ENCODE data around the gene FBLN1. TPM values are rescaled to one million over a fixed set of nuclear protein-coding genes. Genes with fewer than 3 reads are reported as not detected.
A peak's percentile ranks its signal among the peaks of the same experiment; 100 is the strongest.

FBLN1 gene
- total RNA-seq, 2 donors from 2014 or later, result 92.8 to 354 TPM

- no peak overlapping the region for H3K4me3 ChIP-seq
- H3K27me3 ChIP-seq, result no peaks in the 10 kb centered on the region
- no peaks in the 10 kb centered on the region for H3K9me3 ChIP-seq
- no peak for DNase-seq (ENCODE audit: low spot score)
- H3K36me3 ChIP-seq, result no peaks in the 10 kb centered on the region
- peak overlapping the region; percentile 31 to 37 for H3K27ac ChIP-seq
- peaks cover 0 to 18% of the 10 kb centered on the region in 2 donors for H3K4me1 ChIP-seq
- TF ChIP-seq, protein P1, sequence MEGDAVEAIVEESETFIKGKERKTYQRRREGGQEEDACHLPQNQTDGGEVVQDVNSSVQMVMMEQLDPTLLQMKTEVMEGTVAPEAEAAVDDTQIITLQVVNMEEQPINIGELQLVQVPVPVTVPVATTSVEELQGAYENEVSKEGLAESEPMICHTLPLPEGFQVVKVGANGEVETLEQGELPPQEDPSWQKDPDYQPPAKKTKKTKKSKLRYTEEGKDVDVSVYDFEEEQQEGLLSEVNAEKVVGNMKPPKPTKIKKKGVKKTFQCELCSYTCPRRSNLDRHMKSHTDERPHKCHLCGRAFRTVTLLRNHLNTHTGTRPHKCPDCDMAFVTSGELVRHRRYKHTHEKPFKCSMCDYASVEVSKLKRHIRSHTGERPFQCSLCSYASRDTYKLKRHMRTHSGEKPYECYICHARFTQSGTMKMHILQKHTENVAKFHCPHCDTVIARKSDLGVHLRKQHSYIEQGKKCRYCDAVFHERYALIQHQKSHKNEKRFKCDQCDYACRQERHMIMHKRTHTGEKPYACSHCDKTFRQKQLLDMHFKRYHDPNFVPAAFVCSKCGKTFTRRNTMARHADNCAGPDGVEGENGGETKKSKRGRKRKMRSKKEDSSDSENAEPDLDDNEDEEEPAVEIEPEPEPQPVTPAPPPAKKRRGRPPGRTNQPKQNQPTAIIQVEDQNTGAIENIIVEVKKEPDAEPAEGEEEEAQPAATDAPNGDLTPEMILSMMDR (IDR thresholded peaks at IDR 0.05), result no peak
Measured at GRCh38 chr22:45473626-45474237, 29.0 kb upstream of the FBLN1 start.

GRCh38 chr22:45475063-45475747 lies 27.5 kb upstream of the FBLN1 start:
- Histone ChIP-seq H3K9me3 (no peaks in the 10 kb centered on the region), H3K36me3 (no peaks in the 10 kb centered on the region), H3K27me3 (no peaks in the 10 kb centered on the region), H3K27ac (no peak overlapping the region), H3K4me1 (peaks cover 0 to 18% of the 10 kb centered on the region in 2 donors), H3K4me3 (no peak overlapping the region)
- DNase-seq (ENCODE audit: low spot score), result no peak
- TF ChIP-seq, protein P1 (IDR thresholded peaks at IDR 0.05), result no peak

GRCh38 chr22:45475851-45476514 lies 26.7 kb upstream of the FBLN1 start:
- Histone ChIP-seq H3K27me3 (no peaks in the 10 kb centered on the region), H3K4me3 (no peak overlapping the region), H3K27ac (peak overlapping the region in 1 of 2 donors; percentile 53), H3K4me1 (peaks cover 0 to 18% of the 10 kb centered on the region in 2 donors), H3K36me3 (no peaks in the 10 kb centered on the region), H3K9me3 (no peaks in the 10 kb centered on the region)
- peak; percentile 67 for DNase-seq (ENCODE audit: low spot score)
- TF ChIP-seq, protein P1 (IDR thresholded peaks at IDR 0.05), result no peak

DNA sequence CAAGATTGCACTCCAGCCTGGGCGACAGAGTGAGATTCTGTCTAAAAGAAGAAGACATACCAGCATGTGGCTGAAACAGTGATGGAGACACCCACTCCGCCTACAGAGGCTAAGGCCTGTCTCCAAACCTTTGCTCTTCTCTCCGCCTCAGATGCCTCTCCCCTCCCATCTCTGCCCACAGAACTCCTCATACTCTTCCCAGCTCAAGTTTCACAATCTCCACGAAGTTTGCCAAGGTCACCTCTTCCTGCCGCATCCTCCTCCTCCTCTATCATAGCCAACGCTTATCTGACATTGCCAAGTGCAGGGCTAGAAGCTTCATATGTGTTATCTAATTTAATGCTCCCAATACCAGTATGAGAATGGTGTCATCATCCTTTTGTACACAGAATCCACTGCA lies 25.9 kb upstream of the FBLN1 start:
- Histone ChIP-seq H3K4me3 (no peak overlapping the region), H3K36me3 (no peaks in the 10 kb centered on the region), H3K4me1 (peaks cover 0 to 18% of the 10 kb centered on the region in 2 donors), H3K27me3 (no peaks in the 10 kb centered on the region), H3K27ac (peak overlapping the region in 1 of 2 donors; percentile 53), H3K9me3 (no peaks in the 10 kb centered on the region)
- TF ChIP-seq, protein P1 (IDR thresholded peaks at IDR 0.05), result no peak
- DNase-seq (ENCODE audit: low spot score), result no peak

DNA sequence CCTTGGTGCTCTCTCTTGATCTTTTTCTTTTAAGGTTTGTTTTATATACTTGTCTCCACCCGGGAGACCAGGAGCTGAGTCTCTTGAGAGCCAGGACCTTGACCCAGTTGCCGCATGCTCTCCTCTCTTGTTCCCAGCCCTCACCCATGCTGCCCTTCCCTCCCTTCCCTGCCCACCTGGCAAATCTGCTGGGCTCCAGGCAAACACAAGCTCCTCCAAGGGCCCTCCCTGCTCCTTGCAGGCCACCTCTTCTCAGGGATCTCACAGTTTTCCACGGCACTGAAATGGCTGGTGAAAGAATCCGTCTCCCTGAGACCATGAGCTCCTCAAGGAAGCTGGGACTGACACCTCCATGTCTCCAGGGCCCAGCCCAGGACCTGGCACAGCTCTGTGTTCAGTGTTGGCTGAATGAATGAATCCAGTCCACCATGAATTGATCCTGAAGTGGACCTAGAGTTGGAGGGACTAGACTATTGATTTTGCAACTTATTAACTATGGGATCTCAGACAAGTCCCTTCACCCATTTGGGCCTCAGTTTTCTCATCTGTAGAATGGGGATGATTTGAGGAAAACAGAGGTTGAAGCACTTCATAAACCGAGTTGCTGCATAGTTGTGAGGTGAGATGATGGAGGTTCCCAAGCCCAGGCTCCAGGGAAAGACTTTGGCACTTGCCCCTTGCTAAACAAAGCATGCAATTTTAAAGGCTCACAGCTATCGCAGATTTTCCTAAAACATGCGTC lies 25.1 kb upstream of the FBLN1 start:
- no peaks in the 10 kb centered on the region for H3K9me3 ChIP-seq
- peaks cover 0 to 18% of the 10 kb centered on the region in 2 donors for H3K4me1 ChIP-seq
- no peak overlapping the region for H3K4me3 ChIP-seq
- no peaks in the 10 kb centered on the region for H3K36me3 ChIP-seq
- TF ChIP-seq, protein P1 (IDR thresholded peaks at IDR 0.05), result no peak
- DNase-seq (ENCODE audit: low spot score), result no peak
- peak overlapping the region; percentile 5 to 8 for H3K27ac ChIP-seq
- H3K27me3 ChIP-seq, result no peaks in the 10 kb centered on the region

Measured in right atrium auricular region (tissue), 2 donors.